Measurements from ENCODE around the gene RPUSD1. TPM values are rescaled to one million over a fixed set of nuclear protein-coding genes. Genes with fewer than 3 reads are reported as not detected.

Gene RPUSD1
- total RNA-seq, 1 experiment from 2014 or later, result 53.3 TPM

GRCh38 chr16:830871-831570, 42.8 kb upstream of the RPUSD1 start:
- no peaks in the 10 kb centered on the region for H4K20me1 ChIP-seq (ENCODE audit: insufficient read depth)
- no peaks in the 10 kb centered on the region for H3K36me3 ChIP-seq (ENCODE audit: low read depth)
- intact Hi-C loops (cut with micrococcal nuclease; ENCODE audit: unreplicated experiment), result no loop called here
- POLR2A ChIA-PET (ENCODE audit: unreplicated experiment), result no interaction called here
- H3K27me3 ChIP-seq (ENCODE audit: insufficient read depth, low read depth), result peaks cover 87% of the 10 kb centered on the region
- H3F3A ChIP-seq (ENCODE audit: insufficient read depth, low read depth), result no peaks in the 10 kb centered on the region
- BruUV-seq (replicated peaks), result no TSS peak
- DNase-seq, result no peak
- no peak overlapping the region for H3K4me3 ChIP-seq
- no peaks in the 10 kb centered on the region for H3K4me1 ChIP-seq (replicated peaks; ENCODE audit: insufficient read depth)
- no peaks in the 10 kb centered on the region for H3K9me2 ChIP-seq (ENCODE audit: insufficient read depth)
- CTCF ChIA-PET, result interaction anchor here (0.7 kb wide), 1 partner anchor 31 kb away, joined by 3 read pairs; no protein-coding TSS in a partner anchor
- H3K4me2 ChIP-seq, result no peak overlapping the region
- no peak overlapping the region for H2AFZ ChIP-seq
- no peak for TF ChIP-seq CTCF (conservative IDR thresholded peaks at IDR 0.05)
- TF ChIP-seq EZH2 (IDR thresholded peaks at IDR 0.05; ENCODE audit: low read depth), result no peak
- no peak overlapping the region for H3K27ac ChIP-seq
- H3K79me2 ChIP-seq (ENCODE audit: low read depth), result no peaks in the 10 kb centered on the region
- peaks cover 2% of the 10 kb centered on the region; the same call in 1 of the 2 replicates for H3K9me3 ChIP-seq (ENCODE audit: insufficient read depth, low read depth)

GRCh38 chr16:830107-830870, 42.1 kb upstream of the RPUSD1 start:
- CTCF ChIA-PET, result interaction anchor here (0.7 kb wide), 1 partner anchor 32 kb away, joined by 3 read pairs; no protein-coding TSS in a partner anchor
- no TSS peak for BruUV-seq (replicated peaks)
- intact Hi-C loops (cut with micrococcal nuclease; ENCODE audit: unreplicated experiment), result no loop called here

GRCh38 chr16:828891-829290, 40.7 kb upstream of the RPUSD1 start:
- Histone ChIP-seq H4K20me1 (ENCODE audit: insufficient read depth) (no peaks in the 10 kb centered on the region), H3K27ac (no peak overlapping the region), H3K79me2 (ENCODE audit: low read depth) (no peaks in the 10 kb centered on the region), H3F3A (ENCODE audit: insufficient read depth, low read depth) (no peaks in the 10 kb centered on the region), H3K27me3 (ENCODE audit: insufficient read depth, low read depth) (peaks cover 87% of the 10 kb centered on the region), H3K36me3 (ENCODE audit: low read depth) (no peaks in the 10 kb centered on the region), H3K9me2 (ENCODE audit: insufficient read depth) (no peaks in the 10 kb centered on the region), H3K4me1 (replicated peaks; ENCODE audit: insufficient read depth) (no peaks in the 10 kb centered on the region), H3K4me3 (no peak overlapping the region), H3K4me2 (no peak overlapping the region), H2AFZ (no peak overlapping the region), H3K9me3 (ENCODE audit: insufficient read depth, low read depth) (no peaks in the 10 kb centered on the region)
- TF ChIP-seq CTCF (conservative IDR thresholded peaks at IDR 0.05) (no peak), EZH2 (IDR thresholded peaks at IDR 0.05; ENCODE audit: low read depth) (no peak)
- DNase-seq, result no peak
- intact Hi-C loops (cut with micrococcal nuclease; ENCODE audit: unreplicated experiment), result no loop called here
- CTCF ChIA-PET, result no interaction called here
- POLR2A ChIA-PET (ENCODE audit: unreplicated experiment), result no interaction called here
- BruUV-seq (replicated peaks), result no TSS peak

More at GRCh38 chr16:830107-830870, 42.1 kb upstream of the RPUSD1 start:
- Histone ChIP-seq H3K27ac (no peak overlapping the region), H3K9me2 (ENCODE audit: insufficient read depth) (no peaks in the 10 kb centered on the region), H3K4me1 (replicated peaks; ENCODE audit: insufficient read depth) (no peaks in the 10 kb centered on the region), H4K20me1 (ENCODE audit: insufficient read depth) (no peaks in the 10 kb centered on the region), H2AFZ (no peak overlapping the region), H3K4me2 (no peak overlapping the region), H3K4me3 (no peak overlapping the region), H3K79me2 (ENCODE audit: low read depth) (no peaks in the 10 kb centered on the region), H3K36me3 (ENCODE audit: low read depth) (no peaks in the 10 kb centered on the region), H3K9me3 (ENCODE audit: insufficient read depth, low read depth) (no peaks in the 10 kb centered on the region), H3F3A (ENCODE audit: insufficient read depth, low read depth) (no peaks in the 10 kb centered on the region), H3K27me3 (ENCODE audit: insufficient read depth, low read depth) (peaks cover 87% of the 10 kb centered on the region)
- POLR2A ChIA-PET (ENCODE audit: unreplicated experiment), result no interaction called here
- no peak for TF ChIP-seq EZH2 (IDR thresholded peaks at IDR 0.05; ENCODE audit: low read depth)
- no peak for TF ChIP-seq CTCF (conservative IDR thresholded peaks at IDR 0.05)
- no peak for DNase-seq

Data from PC-9 (cell line).